Transverse colon (tissue), 4 donors: ENCODE results near the gene CADM2. TPM values are rescaled to one million over a fixed set of nuclear protein-coding genes. Genes with fewer than 3 reads are reported as not detected.

Source experiments
- DNase-seq: peaks from one replicate; pipeline ENCODE4 v3.0.0-alpha.2; 2019
- H3K27ac ChIP-seq, 4 donors: fragments of 200-600 bp; sonication (generic); 2 replicates each; pipeline ENCODE4 v1.5.1; 2016 to 2018; ENCODE audit warnings: inconsistent platforms in 4 of 4
- H3K27me3 ChIP-seq: fragments of 200-600 bp; sonication (generic); 2 replicates; pipeline ENCODE4 v1.5.1; 2017; ENCODE audit warnings: inconsistent platforms
- H3K36me3 ChIP-seq, 4 donors: fragments of 200-600 bp; sonication (generic); 2 replicates each; pipeline ENCODE4 v1.5.1; 2017 to 2019; ENCODE audit warnings: inconsistent platforms in 4 of 4
- H3K4me1 ChIP-seq, 4 donors: fragments of 200-600 bp; sonication (generic); 2 replicates each; pipeline ENCODE4 v1.5.1; 2017 to 2020; ENCODE audit warnings: inconsistent platforms in 4 of 4
- H3K4me3 ChIP-seq, 4 donors: fragments of 200-600 bp; sonication (generic); 1 replicate in 1 of 4; 2 replicates in 3 of 4; pipeline versions ENCODE4 v1.5.1 to v1.6.1; 2017 to 2019; ENCODE audit warnings: inconsistent platforms in 4 of 4
- H3K9me3 ChIP-seq, 2 donors: fragments of 200-600 bp; sonication (generic); 2 replicates each; pipeline ENCODE4 v1.5.1; 2017 to 2019; ENCODE audit warnings: inconsistent platforms in 2 of 2
- EP300 ChIP-seq: sonication (generic); formaldehyde crosslinking; IDR thresholded peaks from one replicate; pipeline ENCODE4 v1.6.1; 2017; ENCODE audit warnings: antibody characterized with exemption, low read depth
- POLR2A ChIP-seq: fragments of 450-650 bp; IDR thresholded peaks from one replicate; pipeline ENCODE4 v1.6.1; 2016; ENCODE audit warnings: antibody characterized with exemption, mild to moderate bottlenecking, moderate library complexity
- POLR2AphosphoS5 ChIP-seq, 3 donors: sonication (generic); formaldehyde crosslinking; IDR thresholded peaks; one replicate each; pipeline ENCODE4 v1.6.1; 2016; ENCODE audit warnings: antibody characterized with exemption in 3 of 3
- WGBS, 2 donors: methylation state at CpG; one replicate each; pipeline ENCODE4 v1.1.5; 2018; ENCODE audit warnings: low coverage in 1 of 2; 5-methylcytosine and 5-hydroxymethylcytosine counted together
- in situ Hi-C, 4 donors: fragments of 200-750 bp; cut with MboI; loops; one replicate each; pipeline versions ENCODE4 v1.15.0 to v1.15.1; 2017; ENCODE audit warnings: low sequenced_read_pairs in 3 of 4, low pct_ligation_motif_present in 1 of 4, low pct_unique_long_range_greater_than_20kb in 1 of 4
- intact Hi-C: fragments of 100-400 bp; cut with DNase I; formaldehyde crosslinking; loops from one replicate; pipeline ENCODE4 v1.15.1; 2023; ENCODE audit warnings: low total_unique reads
- total RNA-seq, 4 donors: library from RNA; depleted of rRNA; stranded (reverse); fragments of >200 nt; gene quantifications; one replicate each; pipeline ENCODE4 v1.1.0, GENCODE V29; 2016
- TF ChIP-seq, protein P1 (sequence below), 5 experiments: fragments of 200-600 bp in 3 of 5; fragments of 450-650 bp in 2 of 5; sonication (generic) in 3 of 5; IDR thresholded peaks; 1 replicate in 2 of 5; 2 replicates in 3 of 5; pipeline ENCODE4 v1.5.1; 2016 to 2017; ENCODE audit warnings: antibody characterized with exemption in 5 of 5, inconsistent platforms in 3 of 5, mild to moderate bottlenecking in 2 of 5, moderate library complexity in 1 of 5

The CADM2 gene
- total RNA-seq, 4 donors from 2014 or later = 2.2 to 21.3 (median 4.5) TPM

- no peak overlapping the region for H3K4me3 ChIP-seq
- no peaks in the 10 kb centered on the region for H3K9me3 ChIP-seq
- no peaks in the 10 kb centered on the region for H3K36me3 ChIP-seq
- intact Hi-C loops (no loop called here), in situ Hi-C loops (no loop called here)
- no peak overlapping the region for H3K27ac ChIP-seq
- no peaks in the 10 kb centered on the region for H3K27me3 ChIP-seq
- H3K4me1 ChIP-seq = no peaks in the 10 kb centered on the region
- 66 to 68% methylated on average over 7 of the region's 7 CpGs for WGBS, 2 donors
- TF ChIP-seq, protein P1, sequence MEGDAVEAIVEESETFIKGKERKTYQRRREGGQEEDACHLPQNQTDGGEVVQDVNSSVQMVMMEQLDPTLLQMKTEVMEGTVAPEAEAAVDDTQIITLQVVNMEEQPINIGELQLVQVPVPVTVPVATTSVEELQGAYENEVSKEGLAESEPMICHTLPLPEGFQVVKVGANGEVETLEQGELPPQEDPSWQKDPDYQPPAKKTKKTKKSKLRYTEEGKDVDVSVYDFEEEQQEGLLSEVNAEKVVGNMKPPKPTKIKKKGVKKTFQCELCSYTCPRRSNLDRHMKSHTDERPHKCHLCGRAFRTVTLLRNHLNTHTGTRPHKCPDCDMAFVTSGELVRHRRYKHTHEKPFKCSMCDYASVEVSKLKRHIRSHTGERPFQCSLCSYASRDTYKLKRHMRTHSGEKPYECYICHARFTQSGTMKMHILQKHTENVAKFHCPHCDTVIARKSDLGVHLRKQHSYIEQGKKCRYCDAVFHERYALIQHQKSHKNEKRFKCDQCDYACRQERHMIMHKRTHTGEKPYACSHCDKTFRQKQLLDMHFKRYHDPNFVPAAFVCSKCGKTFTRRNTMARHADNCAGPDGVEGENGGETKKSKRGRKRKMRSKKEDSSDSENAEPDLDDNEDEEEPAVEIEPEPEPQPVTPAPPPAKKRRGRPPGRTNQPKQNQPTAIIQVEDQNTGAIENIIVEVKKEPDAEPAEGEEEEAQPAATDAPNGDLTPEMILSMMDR (IDR thresholded peaks at IDR 0.05) = no peak
- no peak for DNase-seq
These were observed 71.3 kb downstream of the CADM2 start for GRCh38 chr3:85030052-85030451.

GRCh38 chr3:85037203-85037602 lies 78.4 kb downstream of the CADM2 start:
- Histone ChIP-seq H3K4me1 (no peaks in the 10 kb centered on the region), H3K27me3 (no peaks in the 10 kb centered on the region), H3K9me3 (no peaks in the 10 kb centered on the region), H3K36me3 (no peaks in the 10 kb centered on the region), H3K27ac (no peak overlapping the region), H3K4me3 (no peak overlapping the region)
- no peak for DNase-seq
- 69 to 74% methylated on average over 2 of the region's 2 CpGs for WGBS, 2 donors
- in situ Hi-C loops = no loop called here
- TF ChIP-seq POLR2A (no peak), POLR2AphosphoS5 (IDR thresholded peaks at IDR 0.05) (no peak), EP300 (no peak)
- TF ChIP-seq, protein P1 (IDR thresholded peaks at IDR 0.05) = no peak
- intact Hi-C loops = no loop called here

GRCh38 chr3:85041001-85041400 lies 82.2 kb downstream of the CADM2 start:
- intact Hi-C loops (no loop called here), in situ Hi-C loops (no loop called here)
- no peak for DNase-seq
- no peak overlapping the region for H3K27ac ChIP-seq
- H3K9me3 ChIP-seq = no peaks in the 10 kb centered on the region
- TF ChIP-seq POLR2AphosphoS5 (IDR thresholded peaks at IDR 0.05) (no peak), POLR2A (no peak), EP300 (no peak)
- TF ChIP-seq, protein P1 (IDR thresholded peaks at IDR 0.05) = no peak
- 71 to 75% methylated on average over 4 of the region's 4 CpGs for WGBS, 2 donors
- H3K4me1 ChIP-seq = no peaks in the 10 kb centered on the region
- no peak overlapping the region for H3K4me3 ChIP-seq
- H3K36me3 ChIP-seq = no peaks in the 10 kb centered on the region
- H3K27me3 ChIP-seq = no peaks in the 10 kb centered on the region

- Histone ChIP-seq H3K4me3 (no peak overlapping the region), H3K27ac (no peak overlapping the region), H3K27me3 (no peaks in the 10 kb centered on the region), H3K36me3 (no peaks in the 10 kb centered on the region), H3K9me3 (no peaks in the 10 kb centered on the region), H3K4me1 (no peaks in the 10 kb centered on the region)
- in situ Hi-C loops (no loop called here), intact Hi-C loops (no loop called here)
- DNase-seq = no peak
- 82 to 84% methylated on average over 2 of the region's 2 CpGs for WGBS, 2 donors
- no peak for TF ChIP-seq EP300
- TF ChIP-seq POLR2A = no peak
- no peak for TF ChIP-seq POLR2AphosphoS5 (IDR thresholded peaks at IDR 0.05)
- TF ChIP-seq, protein P1 (IDR thresholded peaks at IDR 0.05) = no peak
These were observed 82.8 kb downstream of the CADM2 start for GRCh38 chr3:85041562-85042055.
